Measurements from ENCODE around the gene PHIP.
A peak's percentile ranks its signal among the peaks of the same experiment; 100 is the strongest.

PHIP gene

GRCh38 chr6:79066828-79067227 lies 11.2 kb downstream of the PHIP start:
- no peak for FAIRE-seq

- no peak for FAIRE-seq
Observed at GRCh38 chr6:79066330-79066729, 11.7 kb downstream of the PHIP start.

GRCh38 chr6:79065232-79065631 lies 12.8 kb downstream of the PHIP start:
- no peak for FAIRE-seq

GRCh38 chr6:79064635-79065034 lies 13.4 kb downstream of the PHIP start:
- FAIRE-seq = no peak

- no peak for FAIRE-seq
Observed at GRCh38 chr6:79062708-79063107, 15.3 kb downstream of the PHIP start.

- no peak for FAIRE-seq
Observed at GRCh38 chr6:79057746-79058145, 20.3 kb downstream of the PHIP start.

GRCh38 chr6:79056226-79056625 lies 21.8 kb downstream of the PHIP start:
- no peak for FAIRE-seq

- FAIRE-seq = no peak
Observed at GRCh38 chr6:79048611-79049010, 29.4 kb downstream of the PHIP start.

GRCh38 chr6:79047072-79047471 lies 31.0 kb downstream of the PHIP start:
- no peak for FAIRE-seq

GRCh38 chr6:79045966-79046365 lies 32.1 kb downstream of the PHIP start:
- no peak for FAIRE-seq

GRCh38 chr6:79042799-79043126 lies 35.3 kb downstream of the PHIP start:
- FAIRE-seq = no peak

- peak; percentile 49 for FAIRE-seq
Observed at GRCh38 chr6:79042088-79042798, 35.8 kb downstream of the PHIP start.

- no peak for FAIRE-seq
Observed at GRCh38 chr6:79040083-79040482, 38.0 kb downstream of the PHIP start.

- FAIRE-seq = no peak
Observed at GRCh38 chr6:79038061-79038460, 40.0 kb downstream of the PHIP start.

GRCh38 chr6:79034865-79035264 lies 43.2 kb downstream of the PHIP start:
- no peak for FAIRE-seq

GRCh38 chr6:79033279-79033678 lies 44.8 kb downstream of the PHIP start:
- FAIRE-seq = no peak

- FAIRE-seq = no peak
Observed at GRCh38 chr6:79031821-79032590, 46.0 kb downstream of the PHIP start.

- FAIRE-seq = no peak
Observed at GRCh38 chr6:79030511-79030910, 47.5 kb downstream of the PHIP start.

GRCh38 chr6:79030023-79030422 lies 48.0 kb downstream of the PHIP start:
- FAIRE-seq = no peak

- no peak for FAIRE-seq
Observed at GRCh38 chr6:79028641-79029314, 49.3 kb downstream of the PHIP start.

- peak; percentile 47 for FAIRE-seq
Observed at GRCh38 chr6:79011940-79012339, 66.1 kb downstream of the PHIP start.

- FAIRE-seq = no peak
Observed at GRCh38 chr6:79010422-79010821, 67.6 kb downstream of the PHIP start.

- FAIRE-seq = no peak
Observed at GRCh38 chr6:79009819-79010218, 68.2 kb downstream of the PHIP start.

GRCh38 chr6:79005497-79005896 lies 72.6 kb downstream of the PHIP start:
- FAIRE-seq = no peak

Data from colon (tissue), 2 donors.